HCT116 (cell line): ENCODE data around the gene PTGER3.

ENCODE experiments used
- EZH2 ChIP-seq: fragments of 200-600 bp; sonication (generic); IDR thresholded peaks from 2 replicates; pipeline ENCODE4 v1.6.1; 2017; ENCODE audit warnings: antibody characterized with exemption, mixed run types
- EZH2phosphoT487 ChIP-seq: fragments of 200-600 bp; IDR thresholded peaks from 2 replicates; pipeline ENCODE4 v1.6.1; 2018; ENCODE audit warnings: antibody characterized with exemption, borderline replicate concordance
- FOSL1 ChIP-seq: IDR thresholded peaks from 2 replicates; pipeline ENCODE4 v1.6.1; 2012; ENCODE audit warnings: low read depth
- POLR2A ChIP-seq: IDR thresholded peaks from 2 replicates; pipeline ENCODE4 v1.7.0; 2011; ENCODE audit warnings: borderline replicate concordance; ENCODE audit not compliant: insufficient read depth, insufficient read length; ENCODE audit errors: extremely low read depth
- POLR2AphosphoS5 ChIP-seq: IDR thresholded peaks from 2 replicates; pipeline ENCODE4 v1.6.1; 2011; ENCODE audit warnings: mild to moderate bottlenecking, low read depth, low read length, moderate library complexity
- RAD21 ChIP-seq: IDR thresholded peaks from 2 replicates; pipeline ENCODE4 v1.6.1; 2012; ENCODE audit warnings: low read depth, mild to moderate bottlenecking
- SIN3A ChIP-seq: IDR thresholded peaks from 2 replicates; pipeline ENCODE4 v1.6.1; 2012; ENCODE audit warnings: low read depth
- YY1 ChIP-seq: IDR thresholded peaks from 2 replicates; pipeline ENCODE4 v1.6.1; 2011; ENCODE audit warnings: low read length, low read depth, moderate library complexity, mild to moderate bottlenecking; ENCODE audit not compliant: insufficient replicate concordance; ENCODE audit errors: extremely low read depth
- ZNF274 ChIP-seq: fragments of 200-500 bp; sonication (Bioruptor generic); IDR thresholded peaks from 2 replicates; pipeline ENCODE4 v1.6.1; 2014; ENCODE audit warnings: mild to moderate bottlenecking, low read depth, low read length, inconsistent platforms
- TF ChIP-seq, protein P1 (sequence below), 3 experiments: fragments of 200-600 bp in 1 of 3; sonication (generic) in 1 of 3; IDR thresholded peaks in 2 of 3; conservative IDR thresholded peaks in 1 of 3; 2 replicates each; pipeline ENCODE4 v1.5.1; 2012 to 2017; ENCODE audit warnings: low read depth in 2 of 3, low read length in 2 of 3, antibody characterized with exemption in 1 of 3, borderline replicate concordance in 1 of 3, control low read depth in 1 of 3, mild to moderate bottlenecking in 1 of 3, mixed read lengths in 1 of 3, mixed run types in 1 of 3, moderate library complexity in 1 of 3; ENCODE audit not compliant: insufficient read depth in 1 of 3
- TF ChIP-seq, protein P2 (sequence below): IDR thresholded peaks from 2 replicates; pipeline ENCODE4 v1.6.1; 2011; ENCODE audit warnings: mild to moderate bottlenecking, low read length, moderate library complexity; ENCODE audit not compliant: insufficient replicate concordance; ENCODE audit errors: extremely low read depth
- TF ChIP-seq, protein P3 (sequence below): IDR thresholded peaks from 2 replicates; pipeline ENCODE4 v1.6.1; 2012

DNA sequence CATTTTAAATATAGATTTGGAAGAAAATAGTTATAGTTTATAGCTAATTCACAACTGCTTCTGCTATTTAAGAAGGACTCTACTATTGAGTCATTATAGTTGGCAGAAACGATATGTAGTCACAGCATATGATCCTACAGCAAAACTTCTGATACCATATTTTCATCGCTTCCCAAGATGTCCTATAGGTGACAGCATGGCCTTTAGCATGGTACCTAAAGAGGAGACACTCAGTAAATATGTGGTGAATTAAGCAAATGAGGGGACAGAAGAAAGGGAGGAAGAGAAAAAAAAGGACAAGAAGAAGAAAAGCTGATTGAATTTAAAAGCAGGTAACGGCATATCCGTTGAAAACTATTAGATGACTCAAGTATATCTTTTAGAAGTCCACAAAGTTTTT is 77.2 kb downstream of the PTGER3 start:
- no peak for TF ChIP-seq RAD21
- TF ChIP-seq, protein P1, sequence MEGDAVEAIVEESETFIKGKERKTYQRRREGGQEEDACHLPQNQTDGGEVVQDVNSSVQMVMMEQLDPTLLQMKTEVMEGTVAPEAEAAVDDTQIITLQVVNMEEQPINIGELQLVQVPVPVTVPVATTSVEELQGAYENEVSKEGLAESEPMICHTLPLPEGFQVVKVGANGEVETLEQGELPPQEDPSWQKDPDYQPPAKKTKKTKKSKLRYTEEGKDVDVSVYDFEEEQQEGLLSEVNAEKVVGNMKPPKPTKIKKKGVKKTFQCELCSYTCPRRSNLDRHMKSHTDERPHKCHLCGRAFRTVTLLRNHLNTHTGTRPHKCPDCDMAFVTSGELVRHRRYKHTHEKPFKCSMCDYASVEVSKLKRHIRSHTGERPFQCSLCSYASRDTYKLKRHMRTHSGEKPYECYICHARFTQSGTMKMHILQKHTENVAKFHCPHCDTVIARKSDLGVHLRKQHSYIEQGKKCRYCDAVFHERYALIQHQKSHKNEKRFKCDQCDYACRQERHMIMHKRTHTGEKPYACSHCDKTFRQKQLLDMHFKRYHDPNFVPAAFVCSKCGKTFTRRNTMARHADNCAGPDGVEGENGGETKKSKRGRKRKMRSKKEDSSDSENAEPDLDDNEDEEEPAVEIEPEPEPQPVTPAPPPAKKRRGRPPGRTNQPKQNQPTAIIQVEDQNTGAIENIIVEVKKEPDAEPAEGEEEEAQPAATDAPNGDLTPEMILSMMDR (IDR thresholded peaks at IDR 0.05 in 2 of 3, conservative IDR thresholded peaks at IDR 0.05 in 1 of 3; ENCODE audit: borderline replicate concordance in 1 of 3, insufficient read depth in 1 of 3, low read depth in 2 of 3, low read length in 2 of 3), result no peak
- TF ChIP-seq, protein P2, sequence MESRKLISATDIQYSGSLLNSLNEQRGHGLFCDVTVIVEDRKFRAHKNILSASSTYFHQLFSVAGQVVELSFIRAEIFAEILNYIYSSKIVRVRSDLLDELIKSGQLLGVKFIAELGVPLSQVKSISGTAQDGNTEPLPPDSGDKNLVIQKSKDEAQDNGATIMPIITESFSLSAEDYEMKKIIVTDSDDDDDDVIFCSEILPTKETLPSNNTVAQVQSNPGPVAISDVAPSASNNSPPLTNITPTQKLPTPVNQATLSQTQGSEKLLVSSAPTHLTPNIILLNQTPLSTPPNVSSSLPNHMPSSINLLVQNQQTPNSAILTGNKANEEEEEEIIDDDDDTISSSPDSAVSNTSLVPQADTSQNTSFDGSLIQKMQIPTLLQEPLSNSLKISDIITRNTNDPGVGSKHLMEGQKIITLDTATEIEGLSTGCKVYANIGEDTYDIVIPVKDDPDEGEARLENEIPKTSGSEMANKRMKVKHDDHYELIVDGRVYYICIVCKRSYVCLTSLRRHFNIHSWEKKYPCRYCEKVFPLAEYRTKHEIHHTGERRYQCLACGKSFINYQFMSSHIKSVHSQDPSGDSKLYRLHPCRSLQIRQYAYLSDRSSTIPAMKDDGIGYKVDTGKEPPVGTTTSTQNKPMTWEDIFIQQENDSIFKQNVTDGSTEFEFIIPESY, result no peak
- TF ChIP-seq, protein P3, sequence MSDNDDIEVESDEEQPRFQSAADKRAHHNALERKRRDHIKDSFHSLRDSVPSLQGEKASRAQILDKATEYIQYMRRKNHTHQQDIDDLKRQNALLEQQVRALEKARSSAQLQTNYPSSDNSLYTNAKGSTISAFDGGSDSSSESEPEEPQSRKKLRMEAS, result no peak
- TF ChIP-seq POLR2AphosphoS5, result no peak
- no peak for TF ChIP-seq EZH2phosphoT487
- TF ChIP-seq FOSL1, result no peak
- TF ChIP-seq ZNF274, result no peak
- TF ChIP-seq POLR2A, result no peak
- no peak for TF ChIP-seq SIN3A
- no peak for TF ChIP-seq EZH2
- TF ChIP-seq YY1, result no peak
